Measurements from ENCODE around the gene DAPK2.
A peak's percentile ranks its signal among the peaks of the same experiment; 100 is the strongest.

DNA sequence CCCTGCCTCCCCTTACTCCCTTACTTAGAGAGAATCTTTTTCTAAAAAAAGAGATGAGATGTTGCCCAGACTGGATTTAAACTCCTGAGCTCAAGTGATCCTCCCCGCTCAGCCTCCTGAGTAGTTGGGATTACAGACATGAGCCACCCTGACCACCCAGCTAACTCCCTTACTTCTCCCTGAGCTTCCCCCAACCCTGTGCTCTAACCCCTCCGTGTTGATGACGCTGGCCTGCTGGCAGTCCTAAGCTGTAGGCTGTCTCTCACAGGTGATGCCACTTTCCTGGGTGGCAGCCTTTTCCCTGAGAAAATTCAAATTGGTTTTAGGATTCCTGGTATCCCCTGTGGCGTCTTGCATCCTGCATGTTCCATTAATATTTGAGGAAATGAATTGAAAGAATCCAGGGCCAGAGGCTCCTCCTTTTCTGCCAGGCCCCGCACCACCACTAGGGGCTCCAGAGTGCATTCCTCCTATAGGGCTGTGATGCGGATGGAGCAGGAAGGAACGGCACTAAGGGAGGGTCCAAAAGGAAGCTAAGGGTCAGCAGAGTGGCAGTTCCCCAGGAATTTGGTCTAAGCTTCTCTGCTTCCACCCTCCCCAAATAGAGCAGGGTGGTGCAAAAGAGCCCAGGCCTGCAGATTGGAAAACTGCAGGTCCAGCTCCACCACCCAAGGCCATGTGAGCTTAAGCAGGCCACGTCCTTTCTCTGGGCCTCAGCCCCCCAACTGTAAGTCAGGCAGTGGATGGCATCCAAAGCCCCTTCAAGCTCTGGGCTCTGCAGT lies 101.1 kb downstream of the DAPK2 start:
- TF ChIP-seq, protein P1, sequence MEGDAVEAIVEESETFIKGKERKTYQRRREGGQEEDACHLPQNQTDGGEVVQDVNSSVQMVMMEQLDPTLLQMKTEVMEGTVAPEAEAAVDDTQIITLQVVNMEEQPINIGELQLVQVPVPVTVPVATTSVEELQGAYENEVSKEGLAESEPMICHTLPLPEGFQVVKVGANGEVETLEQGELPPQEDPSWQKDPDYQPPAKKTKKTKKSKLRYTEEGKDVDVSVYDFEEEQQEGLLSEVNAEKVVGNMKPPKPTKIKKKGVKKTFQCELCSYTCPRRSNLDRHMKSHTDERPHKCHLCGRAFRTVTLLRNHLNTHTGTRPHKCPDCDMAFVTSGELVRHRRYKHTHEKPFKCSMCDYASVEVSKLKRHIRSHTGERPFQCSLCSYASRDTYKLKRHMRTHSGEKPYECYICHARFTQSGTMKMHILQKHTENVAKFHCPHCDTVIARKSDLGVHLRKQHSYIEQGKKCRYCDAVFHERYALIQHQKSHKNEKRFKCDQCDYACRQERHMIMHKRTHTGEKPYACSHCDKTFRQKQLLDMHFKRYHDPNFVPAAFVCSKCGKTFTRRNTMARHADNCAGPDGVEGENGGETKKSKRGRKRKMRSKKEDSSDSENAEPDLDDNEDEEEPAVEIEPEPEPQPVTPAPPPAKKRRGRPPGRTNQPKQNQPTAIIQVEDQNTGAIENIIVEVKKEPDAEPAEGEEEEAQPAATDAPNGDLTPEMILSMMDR (conservative IDR thresholded peaks at IDR 0.05): peak; percentile 98
- TF ChIP-seq ZFX (IDR thresholded peaks at IDR 0.05): no peak

Measured in C4-2B (cell line).